ENCODE measurements around the gene SLC10A7. TPM values are rescaled to one million over a fixed set of nuclear protein-coding genes. Genes with fewer than 3 reads are reported as not detected.

The SLC10A7 gene
- total and polyA plus RNA-seq, 2 of the 8 experiments (the other 6 are each of a cell fraction or from before 2014, with no cell fraction given) = 2.5 to 2.9 TPM

DNA sequence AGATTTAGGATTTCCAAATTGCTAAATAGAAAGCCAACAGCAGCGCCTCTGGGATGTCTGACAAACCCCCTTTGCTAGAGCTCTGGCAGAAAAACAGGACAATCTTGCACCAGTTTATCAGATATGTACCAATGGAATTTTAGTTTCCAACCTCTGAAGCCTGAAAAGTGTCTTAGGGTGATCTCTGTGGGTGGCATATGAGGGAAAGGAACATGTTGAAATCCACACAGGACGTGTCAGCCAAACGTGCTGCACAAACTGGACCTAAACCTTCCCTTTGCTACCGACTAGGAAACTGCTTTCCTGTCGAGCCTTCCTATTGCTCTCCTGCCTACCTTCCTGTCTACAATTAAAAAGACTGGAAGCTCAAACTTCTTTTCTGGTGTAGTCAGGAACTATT lies 253.9 kb downstream of the SLC10A7 start:
- Histone ChIP-seq H2AFZ (ENCODE audit: low read length) (no peak overlapping the region), H3K23ac (ENCODE audit: insufficient read length) (no peak overlapping the region), H3K4me3 (ENCODE audit: extremely low read depth in 1 of 4, insufficient read depth in 2 of 4, low read depth in 3 of 4, low read length in 4 of 4) (no peak overlapping the region), H3K79me1 (ENCODE audit: low read depth, low read length) (no peaks in the 10 kb centered on the region), H2BK20ac (ENCODE audit: low read length) (no peak overlapping the region), H4K91ac (replicated peaks; ENCODE audit: insufficient read length, low read length) (no peak overlapping the region), H3K27ac (ENCODE audit: low read depth, low read length) (no peak overlapping the region), H2BK12ac (ENCODE audit: low read depth, low read length) (no peak overlapping the region), H3K23me2 (ENCODE audit: low read depth, low read length) (no peaks in the 10 kb centered on the region), H4K8ac (ENCODE audit: extremely low read depth, insufficient read depth, low read length) (no peak overlapping the region), H2BK120ac (replicated peaks; ENCODE audit: low read depth, low read length) (no peak overlapping the region), H3K9ac (replicated peaks in 1 of 4; ENCODE audit: extremely low read depth in 1 of 4, low read depth in 3 of 4, low read length in 3 of 4) (no peak overlapping the region), H3K4ac (replicated peaks; ENCODE audit: insufficient read length, low read depth, low read length) (no peak overlapping the region), H3K9me3 (ENCODE audit: insufficient read depth in 2 of 2, low read depth in 1 of 2, low read length in 1 of 2) (no peaks in the 10 kb centered on the region), H3K18ac (ENCODE audit: extremely low read depth, low read length) (no peak overlapping the region), H3K4me1 (replicated peaks in 1 of 4; ENCODE audit: control insufficient read depth in 3 of 4, insufficient read depth in 4 of 4, low read length in 3 of 4) (peaks cover 0 to 3% (median 2%) of the 10 kb centered on the region in 4 experiments; a peak in 3 of 7 replicates), H3K36me3 (ENCODE audit: control insufficient read depth in 2 of 4, insufficient read depth in 4 of 4, low read length in 3 of 4) (no peaks in the 10 kb centered on the region), H3K27me3 (replicated peaks in 1 of 4; ENCODE audit: control insufficient read depth in 3 of 4, extremely low read depth in 1 of 4, insufficient read depth in 3 of 4, low read length in 3 of 4) (peaks cover 0 to 1% (median 0%) of the 10 kb centered on the region in 4 experiments; a peak in 1 of 7 replicates), H4K5ac (ENCODE audit: insufficient read length, low read depth, low read length) (no peak overlapping the region), H3K4me2 (ENCODE audit: insufficient read depth in 1 of 2, low read depth in 2 of 2, low read length in 2 of 2) (no peak overlapping the region), H3K14ac (ENCODE audit: insufficient read length) (no peak overlapping the region), H3K79me2 (ENCODE audit: control insufficient read depth in 1 of 2, insufficient read depth in 2 of 2, low read length in 2 of 2) (no peaks in the 10 kb centered on the region), H2AK5ac (ENCODE audit: low read depth, low read length) (no peak overlapping the region), H4K20me1 (replicated peaks in 1 of 2; ENCODE audit: control insufficient read depth in 1 of 2, insufficient read depth in 2 of 2, low read length in 2 of 2) (no peaks in the 10 kb centered on the region), H2BK5ac (ENCODE audit: low read depth, low read length) (no peak overlapping the region), H2BK15ac (ENCODE audit: low read length) (no peak overlapping the region), H3K56ac (replicated peaks; ENCODE audit: insufficient read length, low read depth, low read length) (no peak overlapping the region)
- no peak for DNase-seq (ENCODE audit: low read depth in 1 of 2, low spot score in 2 of 2)
- FAIRE-seq = no peak
- ChIA-PET POLR2A (ENCODE audit: partially characterized antibody) (no interaction called here), CTCF (ENCODE audit: partially characterized antibody) (interaction anchor here (1.3 kb wide), 1 partner anchor 17 kb away, joined by 4 read pairs; no protein-coding TSS in a partner anchor)
- no peak for TF ChIP-seq HDAC2 (IDR thresholded peaks at IDR 0.05; ENCODE audit: borderline replicate concordance in 1 of 2, low read depth in 2 of 2, low read length in 2 of 2)
- no peak for TF ChIP-seq SIX5 (IDR thresholded peaks at IDR 0.05; ENCODE audit: low read depth, low read length)
- WGBS, 2 experiments (ENCODE audit: extremely low coverage in 1 of 2, insufficient coverage in 1 of 2, insufficient read length in 1 of 2, insufficient replicate concordance in 2 of 2, low coverage in 1 of 2, low lambda C conversion rate in 2 of 2, missing lambda C conversion rate in 1 of 2) = 81% methylated on average over 5 of the region's 5 CpGs; no CpG with 5 or more reads in 1 of the 2 experiments
